Amniotic epithelial cell (primary cell): ENCODE data around the gene CNN2.

Experiments used
- DNase-seq: peaks from one replicate; pipeline ENCODE4 v3.0.0-alpha.2; 2010; ENCODE audit warnings: low read depth

CNN2 gene

DNA sequence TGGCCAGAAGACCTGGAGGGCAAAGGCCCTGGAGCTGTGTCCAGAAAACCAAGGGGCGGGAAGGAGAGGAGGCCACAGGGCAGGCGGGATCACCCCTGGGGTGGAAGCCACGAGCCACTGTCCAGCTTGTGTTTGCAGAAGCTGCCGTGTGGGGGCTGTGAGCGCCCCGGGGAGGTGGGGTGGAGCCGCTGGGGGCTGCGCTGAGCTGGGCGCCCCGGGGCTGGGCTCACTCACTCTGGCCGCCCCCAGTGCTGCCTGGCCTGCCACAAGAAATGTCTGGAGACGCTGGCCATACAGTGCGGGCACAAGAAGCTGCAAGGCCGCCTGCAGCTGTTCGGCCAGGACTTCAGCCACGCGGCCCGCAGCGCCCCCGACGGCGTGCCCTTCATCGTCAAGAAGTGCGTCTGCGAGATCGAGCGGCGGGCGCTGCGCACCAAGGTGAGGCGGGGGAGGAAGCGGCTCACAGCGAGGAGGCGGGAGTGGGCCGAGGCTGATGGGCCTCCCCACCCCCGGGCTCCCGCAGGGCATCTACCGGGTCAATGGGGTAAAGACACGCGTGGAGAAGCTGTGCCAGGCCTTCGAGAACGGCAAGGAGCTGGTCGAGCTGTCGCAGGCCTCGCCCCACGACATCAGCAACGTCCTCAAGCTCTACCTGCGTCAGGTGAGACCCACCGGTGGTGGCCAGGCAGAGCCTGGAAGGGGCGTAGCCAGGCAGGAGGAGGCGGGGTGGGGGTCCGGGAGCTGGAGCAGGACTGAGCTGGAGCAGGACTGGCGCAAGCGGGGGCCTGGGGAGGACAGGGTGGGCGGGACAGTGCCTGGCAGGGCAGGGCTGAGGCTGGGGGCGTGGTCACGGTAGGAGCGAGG is 55.1 kb downstream of the CNN2 start:
- no peak for DNase-seq

DNA sequence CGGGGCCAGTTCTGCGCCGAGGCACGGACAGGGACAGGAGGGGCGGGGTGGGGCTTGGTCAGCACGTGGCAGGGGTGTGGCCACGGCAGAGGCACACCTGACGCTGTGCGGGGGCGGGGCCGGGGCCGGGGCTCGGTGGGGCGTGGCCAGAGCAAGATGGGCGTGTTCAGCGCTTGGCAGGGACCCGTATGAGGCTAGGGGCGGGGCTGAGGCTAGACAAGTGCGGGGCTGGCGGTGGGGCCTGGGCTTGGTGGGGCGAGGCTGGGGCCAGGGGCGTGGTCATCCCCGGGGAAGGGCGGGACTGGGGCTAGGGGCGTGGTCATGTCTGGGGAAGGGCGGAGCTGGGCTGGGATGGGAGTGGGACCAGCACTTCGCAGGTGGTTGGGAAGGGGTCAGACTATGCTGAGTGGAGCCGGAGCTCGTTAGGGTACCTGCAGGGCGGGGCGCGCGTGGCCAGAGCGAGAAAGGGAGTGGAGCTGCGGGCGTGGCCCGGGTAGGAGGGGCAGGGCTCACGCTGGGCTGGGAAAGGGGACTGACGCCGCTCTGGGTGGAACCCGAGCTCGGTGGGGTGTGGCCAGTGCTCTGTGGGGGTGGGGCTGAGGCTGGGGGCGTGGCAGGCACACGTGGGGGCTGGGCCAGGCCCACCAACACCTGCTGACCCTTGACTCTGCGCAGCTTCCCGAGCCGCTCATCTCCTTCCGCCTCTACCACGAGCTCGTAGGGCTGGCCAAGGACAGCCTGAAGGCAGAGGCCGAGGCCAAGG is 55.9 kb downstream of the CNN2 start:
- DNase-seq, result peak; percentile 44

DNA sequence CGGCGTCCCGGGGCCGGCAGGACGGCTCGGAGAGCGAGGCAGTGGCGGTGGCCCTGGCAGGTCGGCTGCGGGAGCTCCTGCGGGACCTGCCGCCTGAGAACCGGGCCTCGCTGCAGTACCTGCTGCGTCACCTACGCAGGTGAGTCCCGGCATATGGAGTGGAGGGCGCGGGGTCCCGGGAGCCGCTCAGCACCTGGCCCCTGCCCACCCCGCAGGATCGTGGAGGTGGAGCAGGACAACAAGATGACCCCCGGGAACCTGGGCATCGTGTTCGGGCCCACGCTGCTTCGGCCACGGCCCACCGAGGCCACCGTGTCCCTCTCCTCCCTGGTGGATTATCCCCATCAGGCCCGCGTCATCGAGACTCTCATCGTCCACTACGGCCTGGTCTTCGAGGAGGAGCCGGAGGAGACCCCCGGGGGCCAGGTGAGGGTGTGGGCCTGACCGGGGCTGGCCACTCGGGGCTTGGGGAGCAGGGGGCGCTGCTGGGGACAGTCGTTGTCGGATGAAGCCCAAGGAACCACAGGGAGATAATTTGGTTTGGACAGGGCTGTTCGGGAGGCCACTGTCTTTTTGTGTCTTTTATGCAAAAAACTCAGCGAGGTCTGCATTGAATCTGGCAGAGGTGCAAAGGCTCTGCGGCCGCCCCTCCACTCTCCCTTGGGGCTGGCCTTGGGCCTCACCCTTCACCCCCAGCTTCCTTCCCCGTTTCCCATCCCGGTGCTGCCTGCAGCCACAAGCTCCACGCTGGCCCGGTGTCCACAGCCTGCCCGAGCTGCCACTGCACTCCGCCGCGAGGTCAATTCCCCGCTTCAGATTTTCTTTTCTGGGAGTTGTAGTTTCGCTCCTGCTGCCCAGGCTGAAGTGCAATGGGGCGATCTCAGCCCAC is 56.8 kb downstream of the CNN2 start:
- DNase-seq, result no peak

DNA sequence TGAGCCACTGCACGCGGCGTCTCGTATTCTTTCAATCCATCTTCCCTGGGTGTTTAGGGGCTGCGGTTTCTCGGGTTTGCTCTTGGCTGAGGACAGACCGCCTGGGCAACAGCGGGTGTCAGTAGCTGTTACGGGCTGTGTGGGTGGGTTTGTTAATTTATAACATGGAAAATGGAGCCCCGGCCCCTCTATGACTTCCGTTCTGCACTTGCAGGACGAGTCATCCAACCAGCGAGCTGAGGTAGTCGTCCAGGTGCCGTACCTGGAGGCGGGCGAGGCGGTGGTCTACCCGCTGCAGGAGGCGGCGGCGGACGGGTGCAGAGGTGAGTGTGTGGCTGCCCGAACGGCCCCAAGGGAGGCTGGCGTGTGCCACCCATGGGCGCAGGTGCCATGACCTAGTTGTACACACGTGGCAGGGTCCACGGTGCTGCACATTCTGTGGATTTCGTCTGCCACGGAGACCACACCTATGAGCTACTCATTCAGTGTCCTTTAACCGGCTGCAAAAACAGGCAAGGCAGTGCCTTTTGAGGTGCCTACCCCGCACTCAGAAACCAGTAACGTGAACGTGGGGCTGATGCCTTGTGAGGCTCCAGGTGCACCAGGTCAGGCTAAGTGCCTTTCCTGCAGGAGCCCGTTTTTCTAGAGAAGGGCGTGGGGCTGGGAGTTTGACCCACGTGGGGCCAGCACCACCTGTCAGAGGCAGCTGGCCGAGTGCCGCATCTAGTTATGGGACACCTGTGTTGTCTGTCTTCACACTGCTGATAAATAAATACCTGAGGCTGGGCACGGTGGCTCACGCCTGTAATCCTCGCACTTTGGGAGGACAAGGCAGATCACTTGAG is 57.8 kb downstream of the CNN2 start:
- no peak for DNase-seq

DNA sequence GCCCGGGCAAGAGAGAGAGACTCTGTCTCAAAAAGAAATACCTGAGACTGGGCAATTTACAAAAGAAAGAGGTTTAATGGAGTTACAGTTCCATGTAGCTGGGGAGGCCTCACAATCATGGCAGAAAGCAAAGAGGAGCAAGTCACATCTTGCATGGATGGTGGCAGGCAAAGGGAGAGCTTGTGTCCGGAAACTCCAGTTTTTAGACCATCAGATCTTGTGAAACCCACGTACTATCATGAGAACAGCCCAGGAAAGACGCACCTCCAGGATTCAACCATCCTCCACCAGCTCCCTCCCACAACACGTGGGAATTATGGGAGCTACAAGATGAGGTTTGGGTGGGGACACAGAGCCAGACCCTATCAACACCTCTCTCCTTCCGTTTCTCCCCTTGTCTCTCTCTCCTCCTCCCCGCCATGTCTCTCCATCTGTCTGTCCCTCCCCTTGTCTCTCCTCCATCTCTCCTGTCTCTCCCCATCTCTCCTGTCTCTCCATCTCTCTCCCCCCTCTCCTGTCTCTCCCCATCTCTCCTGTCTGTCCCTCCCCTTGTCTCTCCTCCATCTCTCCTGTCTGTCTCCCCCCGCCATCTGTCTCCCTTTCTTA is 58.7 kb downstream of the CNN2 start:
- DNase-seq, result no peak

DNA sequence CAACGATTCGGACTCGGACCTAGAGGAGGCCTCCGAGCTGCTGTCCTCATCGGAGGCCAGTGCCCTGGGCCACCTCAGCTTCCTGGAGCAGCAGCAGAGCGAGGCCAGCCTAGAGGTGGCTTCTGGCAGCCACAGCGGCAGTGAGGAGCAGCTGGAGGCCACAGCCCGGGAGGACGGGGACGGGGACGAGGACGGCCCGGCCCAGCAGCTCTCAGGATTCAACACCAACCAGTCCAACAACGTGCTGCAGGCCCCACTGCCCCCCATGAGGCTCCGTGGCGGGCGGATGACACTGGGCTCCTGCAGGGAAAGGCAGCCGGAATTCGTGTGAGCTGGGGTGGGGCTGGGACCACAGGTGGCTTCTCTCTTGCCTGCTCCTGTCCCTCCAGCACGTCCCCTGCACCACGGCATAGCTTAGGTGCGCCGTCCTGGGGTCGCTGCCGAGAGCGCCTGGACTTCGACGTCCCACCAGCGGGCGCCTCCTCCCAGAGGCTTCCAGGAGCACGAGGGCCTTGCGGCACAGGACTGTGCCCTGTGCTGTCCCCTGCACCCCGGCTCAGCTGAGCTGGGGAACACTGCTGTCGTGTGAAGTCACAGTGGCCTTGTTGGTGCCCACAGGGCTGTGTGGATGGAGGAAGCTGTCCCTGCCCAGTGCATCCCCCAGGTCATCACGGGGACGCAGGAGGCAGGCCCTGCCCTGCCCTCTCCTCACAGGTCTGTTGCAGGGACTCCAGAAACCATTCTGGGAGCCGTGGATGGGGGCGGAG is 59.5 kb downstream of the CNN2 start:
- no peak for DNase-seq

DNA sequence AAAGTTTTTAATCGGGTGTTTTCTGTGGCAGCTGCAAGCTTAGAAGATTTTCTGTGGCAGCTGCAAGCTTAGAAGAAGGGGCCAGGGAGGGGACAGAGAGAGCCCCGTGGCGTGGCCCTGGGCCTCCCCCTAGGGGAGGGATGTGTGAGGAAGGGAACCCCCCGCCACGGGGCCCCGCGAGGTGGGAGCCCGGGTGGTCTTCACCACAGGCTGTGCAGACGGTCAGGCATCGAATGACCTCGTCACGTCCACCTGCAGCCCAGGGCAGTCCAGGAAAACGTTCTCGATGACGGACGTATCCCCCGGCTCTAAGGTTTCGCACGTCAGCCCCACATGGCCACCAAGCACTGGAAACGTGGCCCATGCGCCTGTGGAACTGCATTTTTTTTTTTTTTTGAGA is 60.2 kb downstream of the CNN2 start:
- no peak for DNase-seq

DNA sequence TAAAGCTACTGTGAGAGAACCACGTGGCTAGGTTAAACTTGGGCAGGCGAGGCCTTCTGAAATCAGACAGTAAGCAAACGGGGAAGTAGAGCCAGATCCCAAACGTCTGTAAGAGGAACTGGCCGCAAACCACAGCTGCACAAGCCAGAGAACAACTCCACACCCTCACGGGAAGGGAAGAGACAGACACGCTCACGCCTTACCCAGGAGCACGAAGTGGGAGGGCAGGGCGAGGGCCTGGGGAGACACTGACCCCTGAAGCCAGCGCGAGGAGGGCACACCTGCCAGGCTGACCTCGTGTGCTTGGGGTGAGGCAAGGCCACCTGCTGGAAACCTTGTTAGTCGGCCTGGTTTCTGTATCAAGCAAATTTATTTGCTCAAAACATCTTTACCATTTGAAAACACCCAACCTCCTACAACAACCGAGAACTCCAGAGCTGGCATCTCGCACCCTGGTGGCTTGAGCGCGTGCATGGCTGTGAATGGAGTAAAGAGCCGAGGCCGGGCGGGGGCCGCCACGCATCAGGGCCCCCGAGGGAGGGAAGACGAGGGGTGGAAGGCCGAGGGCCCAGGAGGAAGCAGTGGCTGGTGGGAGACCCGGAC is 61.5 kb downstream of the CNN2 start:
- no peak for DNase-seq

DNA sequence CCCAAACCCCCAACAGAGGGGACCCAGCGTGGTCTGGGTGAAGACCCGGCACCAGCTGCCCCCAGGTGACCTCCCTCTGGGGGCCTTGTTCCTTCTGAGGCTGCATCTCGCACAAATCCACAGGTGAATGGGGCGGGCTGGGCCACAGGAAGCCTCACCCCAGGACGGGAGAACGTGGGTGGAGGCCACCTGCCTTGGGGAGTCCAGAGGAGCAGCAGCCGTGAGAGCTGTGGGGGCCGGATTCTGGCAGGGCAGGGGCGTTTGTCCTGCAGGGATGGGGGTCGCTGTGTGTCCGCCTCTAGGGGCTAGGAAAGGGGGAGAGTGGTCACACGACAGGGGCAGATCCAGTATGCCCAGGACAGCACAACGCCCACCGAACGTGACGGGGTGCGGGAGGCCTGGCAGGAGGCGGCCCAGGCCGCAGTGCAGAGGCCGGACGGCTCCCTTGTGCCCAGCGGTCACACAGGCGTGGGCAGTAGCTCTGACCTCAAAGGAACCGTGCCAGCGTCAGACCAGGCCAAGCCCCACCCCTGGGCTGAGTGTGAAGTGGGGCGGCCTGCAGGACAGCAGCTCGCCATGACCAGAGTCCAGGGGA is 62.1 kb downstream of the CNN2 start:
- DNase-seq, result no peak
